ENCODE results near the gene MCHR1. TPM values are rescaled to one million over a fixed set of nuclear protein-coding genes. Genes with fewer than 3 reads are reported as not detected.

Gene MCHR1
- total and polyA plus RNA-seq, 9 of the 15 experiments (the other 6 are each of a cell fraction or from before 2014, with no cell fraction given): 0.03 to 0.50 TPM; not detected in 7

DNA sequence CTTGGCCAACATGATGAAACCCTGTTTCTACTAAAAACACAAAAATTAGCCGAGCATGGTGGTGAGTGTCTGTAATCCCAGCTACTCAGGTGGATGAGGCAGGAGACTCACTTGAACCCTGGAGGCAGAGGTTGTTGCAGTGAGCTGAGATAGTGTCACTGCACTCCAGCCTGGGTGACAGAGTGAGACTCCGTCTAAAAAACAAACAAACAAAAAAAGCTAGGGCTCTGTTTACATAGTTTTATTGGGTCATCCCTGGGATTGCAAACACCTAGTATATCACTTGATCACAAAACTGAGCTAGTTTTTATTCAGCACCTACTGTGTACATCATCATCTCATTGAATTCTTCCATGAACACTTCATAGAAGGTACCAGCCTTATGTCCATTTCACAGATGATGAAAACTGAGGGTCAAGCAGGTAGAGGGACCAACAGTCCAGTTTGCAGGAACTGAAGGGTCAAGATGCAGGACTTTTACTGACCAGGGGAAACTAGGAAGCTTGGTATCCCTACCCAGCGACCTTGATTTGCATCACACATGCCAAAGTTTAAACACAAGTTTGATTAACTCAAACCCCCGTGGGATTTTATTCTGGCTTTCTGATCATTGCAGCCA is 33.6 kb upstream of the MCHR1 start:
- Histone ChIP-seq H3K9me1 (ENCODE audit: control insufficient read depth, insufficient read depth, low read length) (no peaks in the 10 kb centered on the region), H4K20me1 (replicated peaks; ENCODE audit: control insufficient read depth, insufficient read depth, low read length) (no peaks in the 10 kb centered on the region), H3K9ac (ENCODE audit: insufficient read depth in 1 of 2, low read depth in 2 of 2, low read length in 2 of 2) (no peak overlapping the region), H3K4me1 (replicated peaks in 1 of 2; ENCODE audit: control insufficient read depth in 2 of 2, insufficient read depth in 2 of 2, low read length in 2 of 2) (peaks cover 8 to 13% of the 10 kb centered on the region in 2 experiments; a peak in 4 of 5 replicates), H3K79me2 (ENCODE audit: control insufficient read depth, insufficient read depth, low read length) (no peaks in the 10 kb centered on the region), H3K27me3 (ENCODE audit: control insufficient read depth in 2 of 2, insufficient read depth in 2 of 2, low read length in 2 of 2) (no peaks in the 10 kb centered on the region), H3K27ac (ENCODE audit: extremely low read depth, low read depth, low read length) (no peak overlapping the region), H3K36me3 (ENCODE audit: control insufficient read depth, insufficient read depth, low read length) (no peaks in the 10 kb centered on the region), H3K4me3 (no peak overlapping the region), H2AFZ (ENCODE audit: low read depth, low read length) (peak overlapping the region; percentile 80), H3K4me2 (ENCODE audit: insufficient read depth, low read length) (no peak overlapping the region), H3K9me3 (replicated peaks; ENCODE audit: control insufficient read depth, insufficient read depth, low read depth, low read length) (no peaks in the 10 kb centered on the region)
- POLR2A ChIA-PET: interaction anchor here (0.9 to 1.5 kb wide), 2 partner anchors 12 to 88 kb away, joined by 3 read pairs; no protein-coding TSS in a partner anchor
- 40% methylated on average over 4 of the region's 4 CpGs for WGBS (ENCODE audit: insufficient coverage, low coverage, missing lambda C conversion rate)
- FAIRE-seq: no peak
- no peak for ATAC-seq
- intact Hi-C loops (cut with micrococcal nuclease) (loop anchor here (1.0 to 5.0 kb wide), 3 partner anchors 93 to 208 kb away; no protein-coding TSS in a partner anchor), in situ Hi-C loops (cut with MboI) (loop anchor here (10.0 kb wide), 2 partner anchors 91 to 211 kb away; no protein-coding TSS in a partner anchor)
- CTCF ChIA-PET (ENCODE audit: low intra/inter-chr PET ratio): interaction anchor here (0.6 to 3.1 kb wide), 3 partner anchors 94 to 209 kb away, joined by 4 to 26 read pairs (median 5); no protein-coding TSS in a partner anchor
- DNase-seq (ENCODE audit: extremely low read depth in 1 of 4, low spot score in 3 of 4): peak in 1 of 4 experiments; percentile 10
- BruUV-seq (replicated peaks): no TSS peak
- TF ChIP-seq RBM25 (IDR thresholded peaks at IDR 0.05; ENCODE audit: low read depth, low read length, severe bottlenecking) (peak; percentile 94), SMARCA5 (IDR thresholded peaks at IDR 0.05) (0 out of 2 replicates have a peak, but pooled peaks have one; percentile 31), BCOR (IDR thresholded peaks at IDR 0.05) (peak; percentile 95), ARNT (IDR thresholded peaks at IDR 0.05) (no peak), HDAC1 (IDR thresholded peaks at IDR 0.05) (peak in 1 of 2 experiments; percentile 24; a peak in 1 of 4 replicates), HDAC2 (IDR thresholded peaks at IDR 0.05) (peak; percentile 68; the same call in 1 of the 2 replicates), KDM1A (IDR thresholded peaks at IDR 0.05) (peak; percentile 65 to 86), MCM5 (IDR thresholded peaks at IDR 0.05; ENCODE audit: low read depth) (no peak), CHD4 (IDR thresholded peaks at IDR 0.05; ENCODE audit: insufficient read depth, insufficient replicate concordance, low read depth, low read length, poor library complexity, severe bottlenecking) (peak; percentile 84), ADNP (tag; IDR thresholded peaks at IDR 0.05) (peak; percentile 87), ZNF707 (CRISPR knock-in tag; conservative IDR thresholded peaks at IDR 0.05) (no peak), TBP (optimal IDR thresholded peaks at IDR 0.05; ENCODE audit: low read depth, low read length) (no peak), RCOR1 (IDR thresholded peaks at IDR 0.05; ENCODE audit: borderline replicate concordance in 1 of 2, low read depth in 2 of 2, low read length in 2 of 2) (peak in 1 of 2 experiments; percentile 39; a peak in 1 of 4 replicates), NUFIP1 (IDR thresholded peaks at IDR 0.05; ENCODE audit: partially characterized antibody) (no peak), RBM39 (optimal IDR thresholded peaks at IDR 0.05; ENCODE audit: low read depth, low read length) (no peak), TCF7 (IDR thresholded peaks at IDR 0.05; ENCODE audit: borderline replicate concordance) (no peak)
- TF ChIP-seq, protein P1, sequence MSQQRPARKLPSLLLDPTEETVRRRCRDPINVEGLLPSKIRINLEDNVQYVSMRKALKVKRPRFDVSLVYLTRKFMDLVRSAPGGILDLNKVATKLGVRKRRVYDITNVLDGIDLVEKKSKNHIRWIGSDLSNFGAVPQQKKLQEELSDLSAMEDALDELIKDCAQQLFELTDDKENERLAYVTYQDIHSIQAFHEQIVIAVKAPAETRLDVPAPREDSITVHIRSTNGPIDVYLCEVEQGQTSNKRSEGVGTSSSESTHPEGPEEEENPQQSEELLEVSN (IDR thresholded peaks at IDR 0.05; ENCODE audit: borderline replicate concordance in 1 of 2, extremely low read depth in 1 of 2, insufficient read depth in 1 of 2, insufficient read length in 1 of 2, low read depth in 1 of 2, low read length in 1 of 2, poor library complexity in 1 of 2, severe bottlenecking in 1 of 2): no peak
- TF ChIP-seq, protein P2, sequence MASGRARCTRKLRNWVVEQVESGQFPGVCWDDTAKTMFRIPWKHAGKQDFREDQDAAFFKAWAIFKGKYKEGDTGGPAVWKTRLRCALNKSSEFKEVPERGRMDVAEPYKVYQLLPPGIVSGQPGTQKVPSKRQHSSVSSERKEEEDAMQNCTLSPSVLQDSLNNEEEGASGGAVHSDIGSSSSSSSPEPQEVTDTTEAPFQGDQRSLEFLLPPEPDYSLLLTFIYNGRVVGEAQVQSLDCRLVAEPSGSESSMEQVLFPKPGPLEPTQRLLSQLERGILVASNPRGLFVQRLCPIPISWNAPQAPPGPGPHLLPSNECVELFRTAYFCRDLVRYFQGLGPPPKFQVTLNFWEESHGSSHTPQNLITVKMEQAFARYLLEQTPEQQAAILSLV (tag; IDR thresholded peaks at IDR 0.05): no peak
- TF ChIP-seq, protein P3, sequence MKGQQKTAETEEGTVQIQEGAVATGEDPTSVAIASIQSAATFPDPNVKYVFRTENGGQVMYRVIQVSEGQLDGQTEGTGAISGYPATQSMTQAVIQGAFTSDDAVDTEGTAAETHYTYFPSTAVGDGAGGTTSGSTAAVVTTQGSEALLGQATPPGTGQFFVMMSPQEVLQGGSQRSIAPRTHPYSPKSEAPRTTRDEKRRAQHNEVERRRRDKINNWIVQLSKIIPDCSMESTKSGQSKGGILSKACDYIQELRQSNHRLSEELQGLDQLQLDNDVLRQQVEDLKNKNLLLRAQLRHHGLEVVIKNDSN (CRISPR knock-in tag; IDR thresholded peaks at IDR 0.05): no peak

Measured in K562 (cell line).